Vagina (tissue), 2 donors: ENCODE data around the gene FBN3.

Experiments used
- CTCF ChIP-seq, 3 experiments: fragments of 450-650 bp in 2 of 3; fragments of 200-600 bp in 1 of 3; sonication (generic) in 1 of 3; IDR thresholded peaks; one replicate each; pipeline ENCODE4 v1.5.1; 2017 to 2019; ENCODE audit warnings: antibody characterized with exemption in 3 of 3, mild to moderate bottlenecking in 2 of 3, moderate library complexity in 2 of 3
- POLR2A ChIP-seq, 2 donors: fragments of 450-650 bp; IDR thresholded peaks; one replicate each; pipeline ENCODE4 v1.6.1; 2017; ENCODE audit warnings: antibody characterized with exemption in 2 of 2, mild to moderate bottlenecking in 2 of 2, moderate library complexity in 2 of 2

- no peak for TF ChIP-seq CTCF (IDR thresholded peaks at IDR 0.05)
- no peak for TF ChIP-seq POLR2A (IDR thresholded peaks at IDR 0.05)
Measured at GRCh38 chr19:8109890-8110662, 39.3 kb downstream of the FBN3 start.
